Measurements from ENCODE around the gene GNG5. TPM values are rescaled to one million over a fixed set of nuclear protein-coding genes. Genes with fewer than 3 reads are reported as not detected.

Gene GNG5
- total RNA-seq, 1 donor from 2014 or later: 93.6 TPM

GRCh38 chr1:84506729-84507453 lies 510 bp upstream of the GNG5 start:
- Histone ChIP-seq H3K27me3 (ENCODE audit: control insufficient read depth, insufficient read depth, low read length) (no peaks in the 10 kb centered on the region), H3K36me3 (ENCODE audit: control insufficient read depth, insufficient read depth, low read length) (no peaks in the 10 kb centered on the region), H3K4me3 (ENCODE audit: low read depth, low read length) (peak overlapping the region; percentile 96)
- DNase-seq (ENCODE audit: low read depth): no peak
- TF ChIP-seq, protein P1, sequence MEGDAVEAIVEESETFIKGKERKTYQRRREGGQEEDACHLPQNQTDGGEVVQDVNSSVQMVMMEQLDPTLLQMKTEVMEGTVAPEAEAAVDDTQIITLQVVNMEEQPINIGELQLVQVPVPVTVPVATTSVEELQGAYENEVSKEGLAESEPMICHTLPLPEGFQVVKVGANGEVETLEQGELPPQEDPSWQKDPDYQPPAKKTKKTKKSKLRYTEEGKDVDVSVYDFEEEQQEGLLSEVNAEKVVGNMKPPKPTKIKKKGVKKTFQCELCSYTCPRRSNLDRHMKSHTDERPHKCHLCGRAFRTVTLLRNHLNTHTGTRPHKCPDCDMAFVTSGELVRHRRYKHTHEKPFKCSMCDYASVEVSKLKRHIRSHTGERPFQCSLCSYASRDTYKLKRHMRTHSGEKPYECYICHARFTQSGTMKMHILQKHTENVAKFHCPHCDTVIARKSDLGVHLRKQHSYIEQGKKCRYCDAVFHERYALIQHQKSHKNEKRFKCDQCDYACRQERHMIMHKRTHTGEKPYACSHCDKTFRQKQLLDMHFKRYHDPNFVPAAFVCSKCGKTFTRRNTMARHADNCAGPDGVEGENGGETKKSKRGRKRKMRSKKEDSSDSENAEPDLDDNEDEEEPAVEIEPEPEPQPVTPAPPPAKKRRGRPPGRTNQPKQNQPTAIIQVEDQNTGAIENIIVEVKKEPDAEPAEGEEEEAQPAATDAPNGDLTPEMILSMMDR (IDR thresholded peaks at IDR 0.05; ENCODE audit: insufficient read depth, low read length, poor library complexity, severe bottlenecking): no peak

DNA sequence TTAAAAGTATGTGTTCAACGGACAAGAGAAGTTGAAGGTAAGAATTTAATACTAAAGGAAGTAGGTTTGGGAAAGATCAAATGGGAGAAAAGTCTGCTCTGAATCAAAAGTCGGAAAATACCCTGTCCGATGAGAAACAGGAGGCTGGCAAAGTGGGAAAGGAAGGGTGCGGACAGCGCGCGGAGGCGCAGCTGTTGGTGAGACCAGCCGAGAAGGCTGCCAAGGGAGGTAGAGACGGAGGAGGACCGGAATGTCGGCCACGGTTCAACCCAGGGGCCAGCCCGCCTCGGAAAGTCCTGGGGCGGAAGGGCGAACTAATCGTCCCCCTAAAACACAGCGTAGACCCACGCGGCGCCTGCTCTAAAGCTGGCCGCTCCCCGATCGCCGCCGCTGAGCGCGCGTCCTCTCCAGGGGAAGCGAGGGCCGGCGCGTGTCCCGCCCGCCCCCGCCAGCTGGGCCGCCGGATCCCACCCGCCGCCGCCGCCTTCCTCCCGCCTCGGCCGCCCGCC lies 834 bp downstream of the GNG5 start:
- Histone ChIP-seq H3K36me3 (ENCODE audit: control insufficient read depth, insufficient read depth, low read length) (no peaks in the 10 kb centered on the region), H3K27me3 (ENCODE audit: control insufficient read depth, insufficient read depth, low read length) (no peaks in the 10 kb centered on the region), H3K4me3 (ENCODE audit: low read depth, low read length) (peak overlapping the region; percentile 96)
- no peak for DNase-seq (ENCODE audit: low read depth)
- TF ChIP-seq, protein P1 (IDR thresholded peaks at IDR 0.05; ENCODE audit: insufficient read depth, low read length, poor library complexity, severe bottlenecking): no peak

DNA sequence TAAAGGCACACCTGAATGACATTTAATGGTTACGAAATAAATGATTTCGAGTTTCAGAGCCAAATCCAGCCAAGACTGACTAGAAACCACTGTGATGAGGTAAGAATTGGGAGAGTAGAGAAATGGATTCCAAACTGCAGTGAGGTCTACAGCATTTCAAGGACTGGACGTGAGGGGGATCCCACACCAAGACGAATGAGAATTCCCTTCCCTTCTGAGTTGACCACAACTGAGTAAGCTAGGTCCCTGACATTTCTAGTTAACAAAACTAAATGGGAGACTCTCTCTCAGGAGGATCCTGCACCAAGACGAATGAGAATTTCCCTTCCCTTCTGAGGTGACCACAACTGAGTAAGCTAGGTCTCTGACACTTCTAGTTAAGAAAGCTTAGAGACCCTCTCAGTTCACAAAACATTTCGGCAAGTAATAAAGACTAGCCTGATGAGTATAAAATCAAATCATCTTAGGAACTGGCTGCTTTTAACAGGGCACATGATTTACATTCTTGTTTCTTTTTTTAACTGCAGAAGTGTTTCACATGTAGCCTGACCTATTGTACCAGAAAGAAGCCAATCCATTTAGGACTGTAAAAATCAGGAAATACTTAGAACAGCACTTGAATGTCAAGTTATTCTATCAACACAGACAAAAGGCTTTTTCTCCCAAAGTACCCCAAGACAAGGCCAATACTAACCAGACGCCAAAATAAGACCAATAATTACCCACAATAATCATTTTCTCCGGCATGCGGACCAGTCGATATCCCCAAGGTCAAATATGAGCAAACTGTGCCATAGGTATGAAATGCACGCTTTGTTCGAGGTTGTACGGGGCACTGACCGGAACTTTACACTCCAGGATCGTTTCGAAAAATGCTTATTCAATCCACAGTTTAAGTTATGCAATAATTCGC lies 1.5 kb downstream of the GNG5 start:
- H3K27me3 ChIP-seq (ENCODE audit: control insufficient read depth, insufficient read depth, low read length): no peaks in the 10 kb centered on the region
- TF ChIP-seq, protein P1 (IDR thresholded peaks at IDR 0.05; ENCODE audit: insufficient read depth, low read length, poor library complexity, severe bottlenecking): no peak
- peak overlapping the region; percentile 96 for H3K4me3 ChIP-seq (ENCODE audit: low read depth, low read length)
- H3K36me3 ChIP-seq (ENCODE audit: control insufficient read depth, insufficient read depth, low read length): no peaks in the 10 kb centered on the region
- DNase-seq (ENCODE audit: low read depth): no peak

- H3K4me3 ChIP-seq (ENCODE audit: low read depth, low read length): no peak overlapping the region
- H3K36me3 ChIP-seq (ENCODE audit: control insufficient read depth, insufficient read depth, low read length): no peaks in the 10 kb centered on the region
- DNase-seq (ENCODE audit: low read depth): no peak
- TF ChIP-seq, protein P1 (IDR thresholded peaks at IDR 0.05; ENCODE audit: insufficient read depth, low read length, poor library complexity, severe bottlenecking): no peak
- H3K27me3 ChIP-seq (ENCODE audit: control insufficient read depth, insufficient read depth, low read length): no peaks in the 10 kb centered on the region
These were observed 3.5 kb downstream of the GNG5 start for GRCh38 chr1:84502927-84503326.

GRCh38 chr1:84497631-84498275 lies 8.6 kb downstream of the GNG5 start:
- DNase-seq (ENCODE audit: low read depth): no peak
- H3K27me3 ChIP-seq (ENCODE audit: control insufficient read depth, insufficient read depth, low read length): no peaks in the 10 kb centered on the region
- no peaks in the 10 kb centered on the region for H3K36me3 ChIP-seq (ENCODE audit: control insufficient read depth, insufficient read depth, low read length)
- TF ChIP-seq, protein P1 (IDR thresholded peaks at IDR 0.05; ENCODE audit: insufficient read depth, low read length, poor library complexity, severe bottlenecking): no peak
- H3K4me3 ChIP-seq (ENCODE audit: low read depth, low read length): no peak overlapping the region
